CD4-positive, alpha-beta T cell treated with Interleukin-2 at 100 ng/mL for 4 hours (primary cell): ENCODE results near the gene KRR1.
"Not testable (repeated sequence)": the region's sequence is repeated elsewhere in the genome, so short reads cannot be mapped to it uniquely, and the experiment has no call there.

Experiments
- DNase-seq: peaks from one replicate; pipeline ENCODE4 v3.0.0-alpha.2; 2020; ENCODE audit warnings: low spot score

Gene KRR1

DNA sequence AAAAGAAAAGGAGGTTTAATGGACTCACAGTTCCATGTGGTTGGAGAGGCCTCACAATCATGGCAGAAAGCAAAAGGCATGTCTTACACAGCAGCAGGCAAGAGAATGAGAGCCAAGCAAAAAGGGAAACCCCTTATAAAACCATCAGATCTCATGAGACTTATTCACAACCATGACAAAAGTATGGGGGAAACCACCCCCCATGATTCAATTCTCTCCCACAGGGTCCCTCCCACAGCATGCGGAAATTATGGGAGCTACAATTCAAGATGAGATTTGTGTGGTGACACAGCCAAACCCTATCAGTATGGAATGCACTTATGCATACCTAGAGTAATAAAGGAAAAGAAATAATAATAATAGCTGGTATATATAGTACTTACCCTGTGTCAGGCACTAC lies 35.3 kb downstream of the KRR1 start:
- DNase-seq = no peak

DNA sequence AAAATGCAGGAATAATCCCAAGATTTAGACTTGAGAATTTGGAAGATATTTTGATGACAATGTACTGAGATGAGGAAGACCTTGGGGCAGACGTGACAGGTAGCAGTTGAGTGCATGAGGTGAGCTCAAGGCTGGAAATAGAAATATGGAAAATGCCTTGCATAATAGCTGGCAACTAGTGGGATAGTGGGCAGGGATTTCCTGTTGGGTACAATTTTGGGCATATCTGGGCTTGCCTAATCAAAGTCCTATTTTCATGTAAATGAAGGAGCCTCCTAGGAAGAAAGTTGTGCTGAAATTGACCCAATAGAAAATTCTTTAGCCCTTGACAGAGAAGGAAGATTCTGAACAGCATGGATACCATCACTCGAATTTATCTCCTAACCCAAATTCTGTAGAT lies 37.3 kb downstream of the KRR1 start:
- no peak for DNase-seq

DNA sequence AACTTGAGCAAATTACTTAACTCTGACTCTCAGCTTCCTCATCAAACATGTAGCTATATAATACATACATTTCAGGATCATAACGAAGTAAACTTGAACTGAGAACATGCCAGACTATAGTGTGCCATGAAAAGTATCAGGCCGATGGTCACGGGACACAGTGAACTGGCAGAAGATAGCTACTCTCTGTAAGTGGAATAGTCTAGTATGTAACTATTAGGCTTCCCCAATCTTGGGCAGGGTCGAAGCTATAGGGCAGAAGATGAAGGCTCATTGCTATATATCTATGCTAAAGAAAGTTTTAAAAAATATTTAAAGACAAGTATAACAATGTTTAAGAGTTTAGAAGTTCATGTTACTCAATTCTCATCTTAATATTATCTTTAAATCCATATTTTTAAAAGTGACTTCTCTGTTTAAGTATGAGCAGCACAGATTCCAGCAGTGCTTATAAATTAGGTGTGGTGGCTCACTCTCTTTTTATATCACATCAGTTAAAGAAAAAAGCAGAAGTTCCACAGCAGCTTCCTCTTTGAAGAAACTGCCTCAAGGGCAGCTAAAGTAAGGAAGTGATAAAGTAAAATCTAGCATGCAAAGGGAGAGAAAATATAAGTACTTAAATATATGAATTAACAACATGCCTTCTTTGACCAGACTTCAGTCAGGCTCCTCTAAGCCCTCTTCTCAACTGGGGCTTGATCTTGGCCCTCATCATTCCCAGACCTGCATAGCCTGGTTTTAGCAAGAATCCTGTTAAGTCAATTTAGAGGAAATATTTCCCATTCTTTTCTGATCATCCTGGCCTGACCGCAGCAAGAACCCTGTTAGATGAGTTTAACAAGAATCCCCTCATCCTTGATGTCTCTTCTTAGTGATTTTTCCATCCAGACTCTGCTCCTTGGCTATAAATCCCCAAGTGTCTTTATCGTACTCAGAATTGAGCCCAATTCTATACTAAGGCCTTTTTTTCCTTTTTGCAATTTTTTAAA lies 39.2 kb downstream of the KRR1 start:
- no peak for DNase-seq

DNA sequence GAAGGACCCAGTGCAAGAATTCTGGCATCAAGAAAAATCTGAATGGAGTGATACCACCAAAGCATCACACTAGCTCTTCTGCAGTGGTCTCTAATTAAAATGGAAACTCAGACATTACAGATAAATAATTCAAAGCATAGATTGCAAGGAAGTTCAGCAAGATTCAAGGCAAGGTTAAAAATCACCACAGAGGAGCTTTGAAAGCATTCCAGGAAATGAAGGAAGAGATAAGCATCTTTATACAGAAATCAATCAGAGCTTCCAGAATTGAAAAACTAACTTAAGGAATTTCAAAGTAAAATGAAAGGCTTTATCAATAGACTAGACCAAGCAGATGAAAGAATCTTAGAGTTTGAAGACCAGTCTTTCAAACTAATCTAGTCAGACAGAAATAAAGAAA lies 51.2 kb downstream of the KRR1 start:
- no peak for DNase-seq

DNA sequence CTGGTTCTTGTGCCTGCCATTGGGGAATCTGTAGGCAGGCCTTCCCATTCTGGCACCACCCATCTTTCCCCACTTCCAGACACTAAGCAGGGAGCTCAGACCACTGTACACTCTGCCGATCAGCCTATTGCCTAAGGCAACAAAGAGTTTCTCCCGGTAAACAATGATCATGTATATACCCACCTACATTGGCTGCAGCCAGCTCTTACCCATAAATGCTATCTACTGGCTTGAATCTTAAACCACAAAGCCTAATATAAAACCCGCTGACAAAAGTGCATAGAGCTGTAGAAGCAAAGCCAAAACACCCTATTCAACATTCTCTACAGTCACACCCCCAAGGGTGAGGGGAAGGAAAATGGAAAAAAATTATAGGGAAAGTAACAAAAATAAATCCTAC lies 51.7 kb downstream of the KRR1 start:
- no peak for DNase-seq

DNA sequence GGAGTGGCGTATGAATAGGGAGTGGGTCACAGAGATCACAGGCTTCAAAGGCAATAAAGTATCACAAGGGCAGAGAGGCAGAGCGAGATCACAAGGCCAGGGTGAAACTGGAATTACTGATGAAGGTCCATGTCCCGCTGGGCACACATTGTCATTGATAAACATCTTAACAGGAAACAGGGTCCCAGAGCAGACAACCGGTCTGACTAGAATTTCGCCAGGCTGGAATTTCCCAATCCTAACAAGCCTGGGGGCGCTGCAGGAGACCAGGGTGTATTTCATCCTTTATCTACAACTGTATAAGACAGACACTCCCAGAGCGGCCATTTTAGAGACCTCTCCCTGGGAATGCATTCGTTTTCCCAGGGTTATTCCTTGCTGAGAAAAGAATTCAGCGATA lies 53.5 kb downstream of the KRR1 start:
- not testable (repeated sequence) for DNase-seq

DNA sequence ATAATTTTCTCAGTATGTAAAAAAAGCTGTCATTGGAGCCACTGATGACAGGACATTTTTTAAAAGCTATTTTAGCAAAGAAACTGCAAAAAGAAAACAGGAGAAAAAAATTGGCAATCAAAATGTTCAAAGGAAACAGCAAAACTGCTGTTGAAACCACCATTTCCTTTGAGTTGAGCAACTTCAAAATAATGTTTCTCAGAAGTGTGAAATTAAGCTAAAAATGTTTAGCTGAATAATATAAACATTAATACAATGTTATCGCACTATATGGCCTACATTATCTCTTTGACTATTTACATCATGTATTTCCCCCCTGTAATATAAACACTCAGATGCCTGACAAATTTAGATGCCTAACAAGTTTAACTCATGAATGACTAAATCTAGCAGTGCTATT lies 54.2 kb downstream of the KRR1 start:
- peak; percentile 35 for DNase-seq

DNA sequence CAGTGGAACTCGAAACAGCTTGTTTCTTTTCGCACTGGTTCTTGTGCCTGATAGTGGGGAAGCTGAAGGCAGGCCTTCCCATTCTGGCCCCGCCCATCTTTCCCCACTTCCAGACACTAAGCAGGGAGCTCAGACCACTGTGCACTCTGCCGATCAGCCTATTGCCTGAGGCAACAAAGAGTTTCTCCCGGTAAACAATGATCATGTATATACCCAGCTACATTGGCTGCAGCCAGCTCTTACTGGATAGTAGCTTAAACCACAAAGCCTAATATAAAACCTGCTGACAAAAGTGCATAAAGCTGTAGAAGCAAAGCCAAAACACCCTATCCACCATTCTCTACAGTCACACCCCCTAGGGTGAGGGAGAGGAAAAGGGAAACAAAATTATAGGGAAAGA lies 55.6 kb downstream of the KRR1 start:
- DNase-seq = no peak

DNA sequence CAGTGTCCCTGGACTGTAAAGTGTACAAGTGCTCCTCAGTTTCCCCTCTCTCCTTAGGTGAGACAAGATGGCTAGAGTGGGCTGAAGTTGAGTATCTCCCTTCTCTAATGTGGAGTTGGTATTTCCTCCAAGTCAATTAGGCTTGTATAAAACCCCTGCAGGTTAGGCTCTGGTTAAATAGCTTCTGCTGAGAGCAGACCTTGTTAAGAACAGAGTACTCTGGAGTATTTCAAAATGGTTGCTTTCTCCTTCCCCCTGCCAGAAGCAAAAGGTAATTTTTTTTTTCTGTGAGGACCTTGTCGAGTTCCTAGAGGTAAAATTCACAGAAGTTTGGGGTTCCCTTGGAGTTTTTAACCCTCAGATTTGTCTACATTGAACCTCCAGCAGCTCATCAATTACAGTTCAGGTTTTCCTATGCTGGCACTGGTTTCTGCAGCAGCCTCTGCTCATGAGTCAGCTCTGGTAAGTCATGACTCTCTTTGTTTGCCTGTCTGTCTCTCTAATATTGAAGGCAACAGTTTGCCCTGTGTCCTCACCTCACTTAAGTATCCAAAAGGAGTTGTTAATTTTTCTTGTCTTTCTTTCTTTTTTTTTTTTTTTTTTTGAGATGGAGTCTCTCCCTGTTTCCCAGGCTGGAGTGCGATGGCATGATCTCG lies 58.6 kb downstream of the KRR1 start:
- no peak for DNase-seq

DNA sequence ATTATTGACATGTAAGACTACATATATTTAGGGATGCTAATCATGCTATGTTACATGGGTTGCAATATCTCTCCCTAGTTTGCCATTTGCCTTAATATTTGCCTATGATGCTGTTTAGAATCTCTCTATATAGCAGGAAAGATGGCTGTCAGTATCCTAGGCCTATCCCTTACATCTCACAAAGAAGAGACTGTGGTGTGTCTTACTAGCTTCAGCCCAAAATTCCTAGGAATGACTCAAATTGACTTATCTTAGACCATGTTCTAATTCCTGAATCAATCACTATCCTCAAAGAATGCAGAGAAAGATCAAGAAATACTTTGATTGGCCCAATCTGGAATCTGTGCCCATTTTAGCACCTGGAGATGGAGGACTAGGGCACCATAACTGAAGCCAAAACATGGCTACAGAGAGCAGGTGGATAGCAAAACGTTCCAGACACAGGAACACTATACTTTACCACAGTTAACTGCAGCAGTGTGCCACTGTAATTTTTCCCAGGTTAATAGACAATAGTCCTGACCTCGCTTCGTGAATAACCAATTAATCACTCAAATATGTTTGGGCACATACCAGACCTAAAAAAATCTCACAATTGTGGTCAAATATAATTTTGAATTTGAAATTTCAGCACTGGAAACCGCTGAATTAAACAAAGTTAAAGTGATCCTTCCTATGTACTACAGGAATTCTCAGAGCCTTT lies 63.6 kb downstream of the KRR1 start:
- no peak for DNase-seq

DNA sequence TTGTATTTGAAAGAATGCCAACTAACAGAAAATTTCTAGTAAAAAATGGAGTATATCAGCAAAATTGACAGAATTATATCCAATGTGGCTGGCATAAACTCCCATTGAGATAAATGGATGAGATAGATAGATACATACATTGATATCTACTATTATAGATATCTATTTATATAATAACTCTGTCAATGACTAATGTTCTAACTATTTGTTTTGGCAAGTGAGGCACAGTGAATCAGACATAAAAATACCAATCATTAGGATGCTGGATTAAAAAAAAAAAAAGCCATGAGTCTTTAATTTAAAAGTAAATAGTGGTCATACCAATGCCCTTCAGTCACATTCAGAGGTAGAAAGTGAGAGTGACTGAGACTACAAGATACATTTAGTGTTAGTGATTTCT lies 64.6 kb downstream of the KRR1 start:
- no peak for DNase-seq

DNA sequence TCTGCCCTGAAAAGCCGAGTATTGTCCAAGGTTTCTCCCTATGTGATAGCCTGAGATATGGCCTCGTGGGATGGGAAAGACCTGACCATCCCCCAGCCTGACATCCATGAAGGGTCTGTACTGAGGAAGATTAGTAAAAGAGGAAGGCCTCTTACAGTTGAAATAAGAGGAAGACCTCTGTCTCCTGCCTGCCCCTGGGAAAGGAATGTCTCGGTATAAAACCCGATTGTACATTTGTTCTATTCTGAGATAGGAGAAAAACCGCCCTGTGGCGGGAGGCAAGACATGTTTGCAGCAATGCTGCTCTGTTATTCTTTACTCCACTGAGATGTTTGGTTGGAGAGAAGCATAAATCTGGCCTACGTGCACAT lies 66.3 kb downstream of the KRR1 start:
- DNase-seq = not testable (repeated sequence)

DNA sequence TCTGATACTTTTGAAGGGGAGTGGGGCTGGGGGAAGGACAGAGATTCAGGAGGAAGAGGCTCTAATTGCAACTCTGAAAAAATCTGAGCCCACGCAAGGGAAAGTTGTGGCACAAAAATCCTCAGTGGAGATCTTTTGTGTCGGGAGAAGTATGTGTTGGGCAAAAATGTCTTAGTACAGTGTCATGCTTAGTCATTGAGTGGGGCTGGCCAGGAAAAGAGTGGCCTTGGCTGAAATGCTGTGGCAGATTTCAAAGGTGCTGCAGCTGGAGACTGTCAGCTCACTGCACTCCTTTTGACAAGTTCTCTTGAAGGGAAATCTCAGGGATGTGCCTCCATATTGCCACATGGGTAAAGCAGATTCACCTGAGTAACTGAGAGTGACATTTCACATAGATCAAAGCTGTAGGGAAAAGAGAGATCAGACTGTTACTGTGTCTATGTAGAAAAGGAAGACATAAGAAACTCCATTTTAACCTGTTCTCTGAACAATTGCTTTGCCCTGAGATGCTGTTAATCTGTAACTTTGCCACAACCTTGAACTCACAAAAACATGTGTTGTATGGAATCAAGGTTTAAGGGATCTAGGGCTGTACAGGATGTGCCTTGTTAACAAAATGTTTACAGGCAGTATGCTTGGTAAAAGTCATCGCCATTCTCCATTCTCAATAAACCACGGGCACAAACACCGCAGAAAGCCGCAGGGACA lies 66.8 kb downstream of the KRR1 start:
- no peak for DNase-seq

DNA sequence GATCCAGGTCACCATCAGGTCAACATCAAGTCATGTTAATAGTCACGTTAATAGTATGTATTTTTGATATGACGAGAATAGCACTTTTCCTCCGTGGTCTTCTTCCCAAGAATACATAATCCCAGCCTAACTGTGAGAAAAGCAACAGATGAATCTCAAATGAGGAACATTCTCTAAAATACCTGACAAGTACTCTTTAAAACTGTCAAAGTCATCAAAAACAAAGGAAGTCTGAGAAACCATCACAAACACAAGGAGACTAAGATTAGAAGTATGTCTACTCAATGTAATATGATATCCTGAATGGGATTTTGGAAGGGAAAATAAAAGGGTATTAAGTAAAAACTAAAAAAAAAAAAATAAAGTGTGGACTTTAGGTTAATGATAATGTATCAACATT lies 67.7 kb downstream of the KRR1 start:
- no peak for DNase-seq

DNA sequence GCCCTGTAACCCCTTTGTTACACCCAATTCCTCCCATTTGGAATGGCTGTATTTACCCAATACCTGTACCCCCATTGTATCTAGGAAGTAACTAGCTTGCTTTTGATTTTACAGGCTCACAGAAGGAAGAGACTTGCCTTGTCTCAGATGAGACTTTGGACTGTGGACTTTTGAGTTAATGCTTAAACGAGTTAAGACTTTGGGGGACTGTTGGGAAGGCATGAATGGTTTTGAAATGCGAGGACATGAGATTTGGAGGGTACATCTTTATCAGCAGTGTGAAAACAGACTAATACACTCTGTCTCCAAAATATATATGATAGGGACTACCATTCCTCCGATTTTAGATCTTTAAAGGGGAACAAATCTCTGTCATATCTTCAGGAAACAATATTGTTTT lies 69.0 kb downstream of the KRR1 start:
- DNase-seq = not testable (repeated sequence)

DNA sequence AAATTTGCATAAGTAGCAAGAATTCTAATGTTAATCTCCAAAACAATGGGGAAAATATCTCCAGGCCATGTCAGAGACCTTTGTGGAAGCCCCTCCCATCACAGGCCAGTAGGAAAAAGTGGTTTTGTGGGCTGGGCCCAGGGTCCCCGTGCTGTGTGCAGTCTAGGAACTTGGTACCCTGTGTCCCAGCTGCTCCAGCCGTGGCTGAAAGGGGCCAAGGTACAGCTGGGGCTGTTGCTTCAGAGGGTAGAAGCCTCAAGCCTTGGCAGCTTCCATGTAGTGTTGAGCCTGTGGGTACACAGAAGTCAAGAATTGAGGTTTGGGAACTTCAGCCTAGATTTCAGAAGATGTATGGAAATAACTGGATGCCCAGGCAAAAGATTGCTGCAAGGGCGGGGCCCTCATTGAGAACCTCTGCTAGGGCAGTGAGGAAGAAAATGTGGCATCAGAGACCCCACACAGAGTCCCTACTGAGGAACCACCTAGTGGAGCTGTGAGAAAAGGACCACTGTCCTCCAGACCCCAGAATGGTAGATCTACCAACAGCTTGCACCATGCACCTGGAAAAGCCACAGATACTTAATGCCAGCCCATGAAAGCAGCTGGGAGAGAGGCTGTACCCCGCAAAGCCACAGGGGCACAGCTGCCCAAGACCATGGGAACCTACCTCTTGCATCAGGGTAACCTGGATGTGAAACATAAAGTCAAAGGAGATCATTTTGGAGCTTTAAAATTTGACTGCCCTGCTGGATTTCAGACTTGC lies 69.5 kb downstream of the KRR1 start:
- DNase-seq = not testable (repeated sequence)
